ENCODE measurements around the gene IL1RAPL1. TPM values are rescaled to one million over a fixed set of nuclear protein-coding genes. Genes with fewer than 3 reads are reported as not detected.

IL1RAPL1 gene
- polyA plus RNA-seq, 4 donors = 2.2 to 6.0 (median 2.4) TPM

- DNase-seq (ENCODE audit: low read depth in 4 of 4, low spot score in 3 of 4) = no peak
Observed at GRCh38 chrX:28946846-28947245, 359.6 kb downstream of the IL1RAPL1 start.

- no peak for DNase-seq (ENCODE audit: low read depth in 4 of 4, low spot score in 3 of 4)
Observed at GRCh38 chrX:28960063-28960462, 372.8 kb downstream of the IL1RAPL1 start.

GRCh38 chrX:28966331-28966730 is 379.1 kb downstream of the IL1RAPL1 start:
- DNase-seq (ENCODE audit: low read depth in 4 of 4, low spot score in 3 of 4) = no peak

GRCh38 chrX:28969126-28969525 is 381.9 kb downstream of the IL1RAPL1 start:
- DNase-seq (ENCODE audit: low read depth in 4 of 4, low spot score in 3 of 4) = no peak

- DNase-seq (ENCODE audit: low read depth in 4 of 4, low spot score in 3 of 4) = no peak
Observed at GRCh38 chrX:28979877-28980276, 392.6 kb downstream of the IL1RAPL1 start.

- DNase-seq (ENCODE audit: low read depth in 4 of 4, low spot score in 3 of 4) = no peak
Observed at GRCh38 chrX:28981952-28982351, 394.7 kb downstream of the IL1RAPL1 start.

- no peak for DNase-seq (ENCODE audit: low read depth in 4 of 4, low spot score in 3 of 4)
Observed at GRCh38 chrX:28988246-28988645, 401.0 kb downstream of the IL1RAPL1 start.

- DNase-seq (ENCODE audit: low read depth in 4 of 4, low spot score in 3 of 4) = peak in 1 of 4 donors; percentile 27
Observed at GRCh38 chrX:28997706-28998463, 410.6 kb downstream of the IL1RAPL1 start.

- DNase-seq (ENCODE audit: low read depth in 4 of 4, low spot score in 3 of 4) = peak in 1 of 4 donors; percentile 1
Observed at GRCh38 chrX:28998609-28999135, 411.4 kb downstream of the IL1RAPL1 start.

- no peak for DNase-seq (ENCODE audit: low read depth in 4 of 4, low spot score in 3 of 4)
Observed at GRCh38 chrX:29012867-29013266, 425.6 kb downstream of the IL1RAPL1 start.

- DNase-seq (ENCODE audit: low read depth in 4 of 4, low spot score in 3 of 4) = no peak
Observed at GRCh38 chrX:29023207-29023606, 436.0 kb downstream of the IL1RAPL1 start.

- DNase-seq (ENCODE audit: low read depth in 4 of 4, low spot score in 3 of 4) = no peak
Observed at GRCh38 chrX:29024871-29025270, 437.6 kb downstream of the IL1RAPL1 start.

GRCh38 chrX:29039501-29039900 is 452.3 kb downstream of the IL1RAPL1 start:
- DNase-seq (ENCODE audit: low read depth in 4 of 4, low spot score in 3 of 4) = no peak

GRCh38 chrX:29040160-29040559 is 452.9 kb downstream of the IL1RAPL1 start:
- no peak for DNase-seq (ENCODE audit: low read depth in 4 of 4, low spot score in 3 of 4)

GRCh38 chrX:29042341-29042740 is 455.1 kb downstream of the IL1RAPL1 start:
- DNase-seq (ENCODE audit: low read depth in 4 of 4, low spot score in 3 of 4) = no peak

- no peak for DNase-seq (ENCODE audit: low read depth in 4 of 4, low spot score in 3 of 4)
Observed at GRCh38 chrX:29043746-29044145, 456.5 kb downstream of the IL1RAPL1 start.

- DNase-seq (ENCODE audit: low read depth in 4 of 4, low spot score in 3 of 4) = no peak
Observed at GRCh38 chrX:29044423-29045184, 457.4 kb downstream of the IL1RAPL1 start.

GRCh38 chrX:29065477-29065876 is 478.2 kb downstream of the IL1RAPL1 start:
- no peak for DNase-seq (ENCODE audit: low read depth in 4 of 4, low spot score in 3 of 4)

- DNase-seq (ENCODE audit: low read depth in 4 of 4, low spot score in 3 of 4) = no peak
Observed at GRCh38 chrX:29066516-29066915, 479.3 kb downstream of the IL1RAPL1 start.

GRCh38 chrX:29067351-29067750 is 480.1 kb downstream of the IL1RAPL1 start:
- DNase-seq (ENCODE audit: low read depth in 4 of 4, low spot score in 3 of 4) = no peak

GRCh38 chrX:29071525-29072320 is 484.5 kb downstream of the IL1RAPL1 start:
- DNase-seq (ENCODE audit: low read depth in 4 of 4, low spot score in 3 of 4) = no peak

All from left renal pelvis (tissue), 4 donors.